ENCODE measurements around the gene DISP3.

Gene DISP3

GRCh38 chr1:11478571-11479374, at the start of gene DISP3:
TSS of gene DISP3 (plus strand) at chr1:11479155. CDS start at chr1:11500993, 21,838 bp downstream.
- in situ Hi-C loops (cut with MboI; ENCODE audit: low sequenced_read_pairs): no loop called here

GRCh38 chr1:11429226-11429625, 49.7 kb upstream of the DISP3 start:
- in situ Hi-C loops (cut with MboI; ENCODE audit: low sequenced_read_pairs): no loop called here

GRCh38 chr1:11429935-11430334, 49.0 kb upstream of the DISP3 start:
- in situ Hi-C loops (cut with MboI; ENCODE audit: low sequenced_read_pairs): no loop called here

GRCh38 chr1:11431941-11432507, 46.9 kb upstream of the DISP3 start:
- in situ Hi-C loops (cut with MboI; ENCODE audit: low sequenced_read_pairs): no loop called here

GRCh38 chr1:11432526-11432925, 46.4 kb upstream of the DISP3 start:
- in situ Hi-C loops (cut with MboI; ENCODE audit: low sequenced_read_pairs): no loop called here

- in situ Hi-C loops (cut with MboI; ENCODE audit: low sequenced_read_pairs): no loop called here
Measured at GRCh38 chr1:11434501-11434900, 44.5 kb upstream of the DISP3 start.

GRCh38 chr1:11434926-11435325, 44.0 kb upstream of the DISP3 start:
- in situ Hi-C loops (cut with MboI; ENCODE audit: low sequenced_read_pairs): no loop called here

- in situ Hi-C loops (cut with MboI; ENCODE audit: low sequenced_read_pairs): no loop called here
Measured at GRCh38 chr1:11438996-11439395, 40.0 kb upstream of the DISP3 start.

GRCh38 chr1:11441211-11441952, 37.6 kb upstream of the DISP3 start:
- in situ Hi-C loops (cut with MboI; ENCODE audit: low sequenced_read_pairs): no loop called here

- in situ Hi-C loops (cut with MboI; ENCODE audit: low sequenced_read_pairs): no loop called here
Measured at GRCh38 chr1:11443043-11443442, 35.9 kb upstream of the DISP3 start.

GRCh38 chr1:11443961-11444658, 34.8 kb upstream of the DISP3 start:
- in situ Hi-C loops (cut with MboI; ENCODE audit: low sequenced_read_pairs): no loop called here

GRCh38 chr1:11444907-11445306, 34.0 kb upstream of the DISP3 start:
- in situ Hi-C loops (cut with MboI; ENCODE audit: low sequenced_read_pairs): no loop called here

- in situ Hi-C loops (cut with MboI; ENCODE audit: low sequenced_read_pairs): no loop called here
Measured at GRCh38 chr1:11447903-11448302, 31.1 kb upstream of the DISP3 start.

- in situ Hi-C loops (cut with MboI; ENCODE audit: low sequenced_read_pairs): no loop called here
Measured at GRCh38 chr1:11448373-11449099, 30.4 kb upstream of the DISP3 start.

GRCh38 chr1:11449100-11449403, 29.9 kb upstream of the DISP3 start:
- in situ Hi-C loops (cut with MboI; ENCODE audit: low sequenced_read_pairs): no loop called here

- in situ Hi-C loops (cut with MboI; ENCODE audit: low sequenced_read_pairs): no loop called here
Measured at GRCh38 chr1:11450310-11450709, 28.6 kb upstream of the DISP3 start.

GRCh38 chr1:11453742-11454491, 25.0 kb upstream of the DISP3 start:
- in situ Hi-C loops (cut with MboI; ENCODE audit: low sequenced_read_pairs): no loop called here

GRCh38 chr1:11455967-11456570, 22.9 kb upstream of the DISP3 start:
- in situ Hi-C loops (cut with MboI; ENCODE audit: low sequenced_read_pairs): no loop called here

- in situ Hi-C loops (cut with MboI; ENCODE audit: low sequenced_read_pairs): no loop called here
Measured at GRCh38 chr1:11456965-11457364, 22.0 kb upstream of the DISP3 start.

GRCh38 chr1:11458811-11459275, 20.1 kb upstream of the DISP3 start:
- in situ Hi-C loops (cut with MboI; ENCODE audit: low sequenced_read_pairs): no loop called here
